ENCODE measurements around the gene PCDHGB5.
"Not testable (repeated sequence)": the region's sequence is repeated elsewhere in the genome, so short reads cannot be mapped to it uniquely, and the experiment has no call there.

The PCDHGB5 gene

GRCh38 chr5:141397756-141398551 is at the start of gene PCDHGB5:
Gene PCDHGB5 (plus strand): TSS chr5:141397947. CDS start chr5:141398128, 181 bp downstream.
- Mint-ChIP-seq H3K4me3 (peak within 1 kb of the TSS; percentile 67 to 69), H3K27ac (peak within 1 kb of the TSS; percentile 33 to 42), H3K27me3 (peaks cover 79% of the 10 kb centered on the region), H3K9me3 (peaks cover 11 to 32% of the 10 kb centered on the region in 2 donors)
- DNase-seq (peak in 1 of 2 donors; percentile 51), ATAC-seq (peak; percentile 92)
- H3K4me1 Mint-ChIP-seq = not testable (repeated sequence)

DNA sequence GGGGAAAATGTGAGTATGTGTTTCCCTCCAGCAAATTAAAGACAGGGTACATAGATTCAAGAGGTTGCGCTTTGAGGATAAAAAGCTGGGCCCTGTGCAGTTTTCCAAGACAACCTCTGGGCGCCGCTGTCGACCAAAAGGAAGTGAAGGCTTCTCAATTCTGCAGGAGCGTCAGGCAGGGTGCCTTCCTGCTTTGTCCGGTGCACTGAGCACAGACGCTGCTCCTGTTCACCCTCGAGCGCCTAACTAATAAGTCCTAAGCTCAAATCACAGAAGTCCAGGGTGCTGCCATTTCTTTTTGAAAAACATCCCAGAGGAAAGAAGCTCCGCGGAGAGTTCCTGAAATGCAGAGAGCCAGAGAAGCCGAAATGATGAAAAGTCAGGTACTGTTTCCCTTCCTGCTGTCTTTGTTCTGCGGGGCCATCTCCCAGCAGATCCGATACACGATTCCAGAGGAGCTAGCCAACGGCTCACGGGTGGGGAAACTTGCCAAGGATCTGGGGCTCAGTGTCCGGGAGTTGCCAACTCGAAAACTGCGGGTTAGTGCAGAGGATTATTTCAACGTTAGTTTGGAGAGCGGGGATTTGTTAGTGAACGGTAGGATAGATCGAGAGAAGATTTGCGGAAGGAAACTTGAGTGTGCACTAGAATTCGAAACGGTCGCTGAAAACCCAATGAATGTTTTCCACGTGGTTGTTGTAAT is 47.7 kb upstream of the PCDHGB5 start, which contains the start of gene PCDHGB1:
Gene PCDHGB1 (plus strand): TSS at position 183 of the 703 bp plus-strand sequence. CDS start 162 bp downstream, at position 345.
- DNase-seq (peak in 1 of 2 donors; percentile 52), ATAC-seq (peak; percentile 69)
- peaks cover 20 to 41% of the 10 kb centered on the region in 2 donors for H3K9me3 Mint-ChIP-seq
- H3K27me3 Mint-ChIP-seq = peaks cover 85% of the 10 kb centered on the region
- no peak within 1 kb of the TSS for H3K27ac Mint-ChIP-seq
- peak within 1 kb of the TSS; percentile 61 to 75 for H3K4me3 Mint-ChIP-seq
- H3K4me1 Mint-ChIP-seq = no peaks in the 10 kb centered on the region

GRCh38 chr5:141351591-141351990 is 46.2 kb upstream of the PCDHGB5 start:
- H3K27me3 Mint-ChIP-seq = peaks cover 85% of the 10 kb centered on the region
- no peaks in the 10 kb centered on the region for H3K4me1 Mint-ChIP-seq
- H3K9me3 Mint-ChIP-seq = peaks cover 12 to 40% of the 10 kb centered on the region in 2 donors
- ATAC-seq (no peak), DNase-seq (no peak)
- H3K4me3 Mint-ChIP-seq = no peak overlapping the region
- H3K27ac Mint-ChIP-seq = no peak overlapping the region

DNA sequence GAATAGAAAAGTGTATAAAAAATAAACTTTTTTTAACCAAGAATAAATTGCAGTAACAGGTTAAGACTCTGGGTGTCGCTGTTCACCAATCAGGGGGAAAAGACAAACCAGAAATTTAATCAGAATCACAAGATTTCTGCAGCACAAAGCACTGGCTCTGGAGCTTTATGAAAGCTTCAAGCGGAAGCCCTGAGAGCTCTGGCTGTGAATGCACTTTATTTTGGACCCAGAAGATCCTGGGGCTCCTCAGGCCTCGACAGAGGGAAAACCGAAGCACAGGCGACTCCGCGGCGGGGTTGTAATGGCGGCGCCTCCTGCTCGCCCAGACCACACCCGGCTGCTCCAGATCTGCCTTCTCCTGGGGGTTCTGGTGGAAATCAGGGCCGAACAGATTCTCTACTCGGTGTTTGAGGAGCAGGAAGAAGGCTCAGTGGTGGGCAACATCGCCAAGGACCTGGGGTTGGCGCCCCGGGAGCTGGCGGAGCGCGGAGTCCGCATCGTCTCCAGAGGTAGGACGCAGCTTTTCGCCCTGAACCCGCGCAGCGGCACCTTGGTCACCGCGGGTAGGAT is 42.8 kb upstream of the PCDHGB5 start, which contains the start of gene PCDHGA4:
Gene PCDHGA4 (plus strand): TSS at position 122 of the 570 bp plus-strand sequence. CDS start 87 bp downstream, at position 209.
- DNase-seq = no peak
- H3K27me3 Mint-ChIP-seq = peaks cover 83% of the 10 kb centered on the region
- ATAC-seq = no peak
- H3K27ac Mint-ChIP-seq = no peak within 1 kb of the TSS
- peaks cover 19 to 44% of the 10 kb centered on the region in 2 donors for H3K9me3 Mint-ChIP-seq
- peak within 1 kb of the TSS; percentile 64 to 73 for H3K4me3 Mint-ChIP-seq
- peaks cover 4% of the 10 kb centered on the region for H3K4me1 Mint-ChIP-seq

DNA sequence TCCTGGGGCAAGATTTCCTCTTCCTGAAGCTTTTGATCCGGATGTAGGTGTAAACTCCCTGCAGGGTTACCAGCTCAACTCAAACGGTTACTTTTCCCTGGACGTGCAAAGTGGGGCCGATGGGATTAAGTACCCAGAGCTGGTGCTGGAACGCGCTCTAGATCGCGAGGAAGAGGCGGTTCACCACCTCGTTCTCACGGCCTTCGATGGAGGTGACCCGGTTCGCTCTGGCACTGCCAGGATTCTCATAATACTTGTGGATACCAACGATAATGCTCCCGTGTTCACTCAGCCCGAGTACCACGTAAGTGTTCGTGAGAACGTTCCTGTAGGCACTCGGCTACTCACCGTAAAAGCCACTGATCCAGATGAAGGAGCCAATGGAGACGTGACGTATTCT is 42.1 kb upstream of the PCDHGB5 start:
- ATAC-seq = no peak
- Mint-ChIP-seq H3K9me3 (peaks cover 20 to 44% of the 10 kb centered on the region in 2 donors), H3K27me3 (peaks cover 83% of the 10 kb centered on the region), H3K4me1 (peaks cover 6% of the 10 kb centered on the region), H3K4me3 (peak overlapping the region in 1 of 2 donors; percentile 64), H3K27ac (no peak overlapping the region)
- DNase-seq = no peak

GRCh38 chr5:141356133-141356532 is 41.6 kb upstream of the PCDHGB5 start:
- Mint-ChIP-seq H3K9me3 (peaks cover 20 to 49% of the 10 kb centered on the region in 2 donors), H3K27ac (no peak overlapping the region), H3K27me3 (peaks cover 83% of the 10 kb centered on the region)

GRCh38 chr5:141356950-141357349 is 40.8 kb upstream of the PCDHGB5 start:
- ATAC-seq (no peak), DNase-seq (no peak)
- H3K27ac Mint-ChIP-seq = no peak overlapping the region
- peaks cover 83% of the 10 kb centered on the region for H3K27me3 Mint-ChIP-seq
- H3K9me3 Mint-ChIP-seq = peaks cover 20 to 57% of the 10 kb centered on the region in 2 donors
- no peak overlapping the region for H3K4me3 Mint-ChIP-seq
- peaks cover 6% of the 10 kb centered on the region for H3K4me1 Mint-ChIP-seq

More at GRCh38 chr5:141356133-141356532, 41.6 kb upstream of the PCDHGB5 start:
- no peak overlapping the region for H3K4me3 Mint-ChIP-seq
- H3K4me1 Mint-ChIP-seq = peaks cover 6% of the 10 kb centered on the region
- no peak for ATAC-seq
- DNase-seq = no peak

- DNase-seq (no peak), ATAC-seq (peak; percentile 35)
- Mint-ChIP-seq H3K4me3 (peak within 1 kb of the TSS; percentile 75 to 86), H3K27ac (peak within 1 kb of the TSS in 1 of 2 donors; percentile 85), H3K9me3 (peaks cover 19 to 64% of the 10 kb centered on the region in 2 donors), H3K27me3 (peaks cover 87% of the 10 kb centered on the region), H3K4me1 (peaks cover 6% of the 10 kb centered on the region)
Measured at GRCh38 chr5:141359790-141360426, 37.8 kb upstream of the PCDHGB5 start, which contains the start of gene PCDHGB2. Gene PCDHGB2 (plus strand): TSS chr5:141359994. CDS start chr5:141360136, 142 bp downstream.

- DNase-seq (no peak), ATAC-seq (no peak)
- peaks cover 87% of the 10 kb centered on the region for H3K27me3 Mint-ChIP-seq
- H3K4me1 Mint-ChIP-seq = peaks cover 6% of the 10 kb centered on the region
- no peak overlapping the region for H3K4me3 Mint-ChIP-seq
- H3K27ac Mint-ChIP-seq = no peak overlapping the region
- H3K9me3 Mint-ChIP-seq = peaks cover 19 to 66% of the 10 kb centered on the region in 2 donors
Measured at GRCh38 chr5:141360685-141361084, 37.1 kb upstream of the PCDHGB5 start.

DNA sequence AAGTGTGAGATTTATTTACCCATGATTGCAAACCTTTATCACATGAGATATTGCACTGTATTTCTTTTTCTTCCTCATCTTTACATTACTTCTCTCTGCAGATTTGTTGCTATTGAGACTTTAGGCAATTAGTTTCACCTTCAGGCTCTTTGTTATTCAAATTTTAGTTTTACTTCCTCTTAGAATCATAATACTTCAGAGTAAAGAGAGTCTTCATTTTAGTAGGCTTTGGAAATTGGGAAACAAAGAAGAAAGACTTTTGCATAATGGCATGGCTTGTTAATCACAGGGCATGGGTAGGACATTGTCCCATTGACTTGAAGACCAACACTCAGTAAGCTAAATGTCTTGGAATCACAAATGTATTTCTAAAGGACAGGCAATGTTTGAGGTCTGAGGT is 35.0 kb upstream of the PCDHGB5 start:
- ATAC-seq (no peak), DNase-seq (no peak)
- peaks cover 19 to 54% of the 10 kb centered on the region in 2 donors for H3K9me3 Mint-ChIP-seq
- peaks cover 6% of the 10 kb centered on the region for H3K4me1 Mint-ChIP-seq
- H3K27me3 Mint-ChIP-seq = peaks cover 89% of the 10 kb centered on the region
- no peak overlapping the region for H3K27ac Mint-ChIP-seq
- H3K4me3 Mint-ChIP-seq = no peak overlapping the region

DNA sequence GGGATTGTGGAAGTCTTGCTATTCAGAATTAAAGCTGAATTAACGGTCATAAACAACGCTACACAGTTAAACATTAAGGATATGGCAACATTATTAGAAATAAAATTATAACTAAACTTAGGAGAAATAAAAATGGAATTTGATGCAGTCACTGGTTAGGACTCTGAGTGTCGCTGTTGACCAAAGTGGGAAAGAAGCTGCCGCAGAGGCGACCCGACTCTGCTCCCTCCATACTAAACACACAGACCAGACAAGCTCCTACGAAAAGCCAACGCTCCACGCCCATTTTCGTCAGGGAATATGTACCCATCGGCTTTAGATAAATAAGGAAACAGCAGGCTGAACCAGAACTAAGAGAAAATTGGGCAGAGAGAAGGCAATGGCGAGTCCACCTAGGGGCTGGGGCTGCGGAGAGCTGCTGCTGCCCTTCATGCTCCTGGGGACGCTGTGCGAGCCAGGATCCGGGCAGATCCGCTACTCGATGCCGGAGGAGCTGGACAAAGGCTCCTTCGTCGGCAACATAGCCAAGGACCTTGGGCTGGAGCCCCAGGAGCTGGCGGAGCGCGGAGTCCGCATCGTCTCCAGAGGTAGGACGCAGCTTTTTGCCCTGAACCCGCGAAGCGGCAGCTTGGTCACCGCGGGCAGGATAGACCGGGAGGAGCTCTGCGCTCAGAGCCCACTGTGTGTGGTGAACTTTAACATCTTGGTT is 33.6 kb upstream of the PCDHGB5 start, which contains the start of gene PCDHGA5:
Gene PCDHGA5 (plus strand): TSS at position 211 of the 709 bp plus-strand sequence. CDS start 169 bp downstream, at position 380.
- no peak for DNase-seq
- Mint-ChIP-seq H3K27me3 (peaks cover 90% of the 10 kb centered on the region), H3K4me1 (peaks cover 6% of the 10 kb centered on the region), H3K4me3 (peak within 1 kb of the TSS in 1 of 2 donors; percentile 10), H3K27ac (peak within 1 kb of the TSS in 1 of 2 donors; percentile 88), H3K9me3 (peaks cover 14 to 54% of the 10 kb centered on the region in 2 donors)
- no peak for ATAC-seq

DNA sequence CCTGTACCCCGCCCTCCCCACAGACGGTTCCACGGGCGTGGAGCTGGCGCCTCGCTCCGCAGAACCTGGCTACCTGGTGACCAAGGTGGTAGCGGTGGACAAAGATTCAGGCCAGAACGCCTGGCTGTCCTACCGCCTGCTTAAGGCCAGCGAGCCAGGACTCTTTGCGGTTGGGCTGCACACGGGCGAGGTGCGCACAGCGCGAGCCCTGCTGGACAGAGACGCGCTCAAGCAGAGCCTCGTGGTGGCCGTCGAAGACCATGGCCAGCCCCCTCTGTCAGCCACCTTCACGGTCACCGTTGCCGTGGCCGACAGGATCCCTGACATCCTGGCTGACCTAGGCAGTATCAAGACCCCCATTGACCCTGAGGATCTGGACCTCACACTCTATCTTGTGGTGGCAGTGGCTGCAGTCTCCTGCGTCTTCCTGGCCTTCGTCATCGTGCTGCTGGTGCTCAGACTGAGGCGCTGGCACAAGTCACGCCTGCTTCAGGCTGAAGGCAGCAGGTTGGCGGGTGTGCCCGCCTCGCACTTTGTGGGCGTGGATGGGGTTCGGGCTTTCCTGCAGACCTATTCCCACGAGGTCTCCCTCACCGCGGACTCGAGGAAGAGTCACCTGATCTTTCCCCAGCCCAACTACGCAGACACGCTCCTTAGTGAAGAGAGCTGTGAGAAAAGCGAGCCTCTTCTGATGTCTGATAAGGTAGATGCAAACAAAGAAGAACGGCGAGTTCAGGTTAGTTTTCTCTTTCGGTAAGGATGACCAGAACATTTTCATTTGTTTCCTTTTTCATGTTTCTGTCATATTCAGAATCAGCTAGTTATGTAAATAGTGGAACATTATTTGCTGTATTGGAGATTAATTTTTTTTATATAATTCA is 31.5 kb upstream of the PCDHGB5 start:
- Mint-ChIP-seq H3K9me3 (peaks cover 16 to 51% of the 10 kb centered on the region in 2 donors), H3K27me3 (peaks cover 91% of the 10 kb centered on the region), H3K4me1 (peaks cover 8% of the 10 kb centered on the region), H3K27ac (no peak overlapping the region), H3K4me3 (no peak overlapping the region)
- no peak for DNase-seq
- ATAC-seq = no peak

- peak; percentile 85 for ATAC-seq
- H3K27me3 Mint-ChIP-seq = peaks cover 90% of the 10 kb centered on the region
Measured at GRCh38 chr5:141369994-141370848, 27.5 kb upstream of the PCDHGB5 start, which contains the start of gene PCDHGB3. Gene PCDHGB3 (plus strand): TSS chr5:141370242. CDS start chr5:141370395, 153 bp downstream.

More at GRCh38 chr5:141369994-141370848, 27.5 kb upstream of the PCDHGB5 start, which contains the start of gene PCDHGB3:
- Mint-ChIP-seq H3K9me3 (peaks cover 16 to 47% of the 10 kb centered on the region in 2 donors), H3K4me1 (peaks cover 8% of the 10 kb centered on the region), H3K27ac (peak within 1 kb of the TSS in 1 of 2 donors; percentile 85), H3K4me3 (peak within 1 kb of the TSS; percentile 76 to 81)
- peak in 1 of 2 donors; percentile 35 for DNase-seq

Measured in stimulated activated naive CD8-positive, alpha-beta T cell treated with anti-CD3 and anti-CD28 coated beads, Interleukin-15, amount 100 ng/mL, for 72 hours (primary cell).